Ovary (tissue), 3 donors: ENCODE measurements around the gene SP140.

ENCODE experiments used
- CTCF ChIP-seq, 3 donors: fragments of 450-650 bp in 2 of 3; fragments of 200-600 bp in 1 of 3; IDR thresholded peaks; one replicate each; pipeline versions ENCODE4 v1.5.1 to v1.8.0; 2016 to 2022; ENCODE audit warnings: antibody characterized with exemption in 3 of 3, mild to moderate bottlenecking in 1 of 3
- EP300 ChIP-seq: sonication (generic); formaldehyde crosslinking; IDR thresholded peaks from one replicate; pipeline ENCODE4 v1.6.1; 2017; ENCODE audit warnings: antibody characterized with exemption
- POLR2A ChIP-seq: fragments of 450-650 bp; IDR thresholded peaks from one replicate; pipeline ENCODE4 v1.6.1; 2017; ENCODE audit warnings: antibody characterized with exemption, mild to moderate bottlenecking, moderate library complexity
- donor health status: DM: no; HTN: no; CAD: no.

GRCh38 chr2:230266638-230267037, 41.1 kb downstream of the SP140 start:
- TF ChIP-seq CTCF (IDR thresholded peaks at IDR 0.05) (no peak), POLR2A (no peak), EP300 (no peak)
